ENCODE results near the gene PLPPR5. TPM values are rescaled to one million over a fixed set of nuclear protein-coding genes. Genes with fewer than 3 reads are reported as not detected.
A peak's percentile ranks its signal among the peaks of the same experiment; 100 is the strongest.
"Not testable (repeated sequence)": the region's sequence is repeated elsewhere in the genome, so short reads cannot be mapped to it uniquely, and the experiment has no call there.

PLPPR5 gene
- total RNA-seq, 1 experiment from 2014 or later, result 0.24 TPM

DNA sequence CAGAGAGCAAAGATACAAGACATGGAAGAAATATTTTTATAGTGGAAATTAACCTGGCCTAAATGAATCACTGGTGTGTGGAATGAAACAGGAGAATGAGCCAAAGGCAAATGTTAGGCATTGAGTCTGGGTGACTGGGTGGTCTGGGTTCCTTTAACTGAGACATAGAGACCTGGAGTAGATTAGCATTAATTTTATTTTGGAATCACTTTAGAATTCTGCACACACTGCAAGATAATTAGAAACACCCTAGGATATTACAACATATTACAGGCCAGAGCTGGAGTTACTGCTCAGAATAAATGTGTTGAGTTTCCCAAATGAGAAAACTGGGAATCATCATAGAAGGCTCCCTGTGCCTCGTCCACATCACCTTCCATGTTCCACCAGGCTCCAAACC is 85.5 kb downstream of the PLPPR5 start:
- DNase-seq (ENCODE audit: low read depth), result no peak

DNA sequence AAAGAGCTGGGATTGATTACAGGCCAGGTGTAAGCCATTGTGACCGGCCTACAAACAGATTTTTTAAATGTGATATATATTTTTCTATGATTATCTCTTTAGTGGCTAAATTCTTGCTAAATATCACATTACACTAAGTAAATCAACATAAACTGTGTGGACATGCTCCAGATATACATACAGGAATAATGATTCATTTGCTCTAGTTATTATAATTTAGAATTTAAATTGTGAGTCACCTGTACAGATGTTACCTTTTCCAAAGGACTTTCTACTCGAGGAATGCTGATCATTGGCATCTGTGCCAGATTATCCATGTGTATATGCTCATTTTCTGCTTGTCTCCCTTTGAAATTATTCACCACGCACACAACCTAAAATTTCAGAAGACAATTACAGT is 90.1 kb downstream of the PLPPR5 start:
- DNase-seq (ENCODE audit: low read depth), result no peak

DNA sequence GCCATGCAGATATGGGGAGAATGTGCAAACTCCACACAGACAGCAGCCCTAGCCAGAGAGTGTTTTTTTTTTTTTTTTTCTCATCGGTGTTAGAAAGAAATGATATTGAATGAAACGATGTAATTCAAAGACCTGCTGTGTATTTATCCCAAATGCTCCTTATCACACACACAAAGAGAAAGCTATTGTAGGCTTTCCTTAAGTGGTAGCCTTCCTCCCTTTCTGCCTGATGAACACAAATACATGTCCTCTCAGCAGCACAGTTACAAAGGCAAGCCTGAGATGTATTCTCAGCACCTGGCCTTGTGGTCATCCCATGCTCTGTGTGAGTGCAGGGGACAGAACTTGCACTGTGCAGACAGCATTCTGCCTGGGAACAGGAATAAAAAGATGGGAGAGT is 93.8 kb downstream of the PLPPR5 start:
- DNase-seq (ENCODE audit: low read depth), result no peak

DNA sequence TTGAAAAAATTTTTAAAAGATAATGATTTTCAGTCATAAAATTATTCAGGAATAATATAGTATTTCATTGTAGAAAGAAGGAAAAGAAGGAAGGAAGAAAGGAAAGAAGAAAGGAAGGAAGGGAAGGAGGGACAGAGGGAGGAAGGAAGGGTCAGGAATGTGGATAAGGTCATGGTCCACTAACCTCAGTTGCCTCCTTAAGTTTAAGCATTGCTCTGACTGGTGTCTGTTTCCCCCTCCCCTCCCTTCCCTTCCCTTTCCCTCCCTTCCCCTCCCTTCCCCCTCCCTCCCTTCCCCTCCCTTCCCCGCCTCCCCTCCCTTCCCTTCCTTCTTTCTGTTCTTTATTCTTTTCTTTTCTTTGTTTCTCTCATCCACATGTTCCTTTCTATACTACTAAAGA is 95.7 kb downstream of the PLPPR5 start:
- DNase-seq (ENCODE audit: low read depth), result no peak

DNA sequence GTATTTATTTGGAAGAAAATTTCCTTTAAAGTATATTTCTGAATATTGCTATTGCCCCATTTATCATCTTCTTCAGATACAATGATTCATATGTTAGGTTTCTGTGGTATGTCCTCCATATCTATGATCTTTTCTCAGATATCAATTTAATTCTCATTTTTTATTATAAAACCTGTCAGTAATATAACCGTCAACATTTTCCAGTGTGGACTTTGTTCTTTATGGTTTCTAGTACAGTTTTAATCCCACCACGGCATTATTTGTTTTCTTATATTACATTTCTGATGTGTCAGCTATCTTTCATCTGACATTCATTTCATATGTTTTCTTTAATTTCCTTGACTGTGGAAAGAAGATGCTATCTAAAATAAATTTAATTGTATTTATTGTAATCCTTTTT is 97.9 kb downstream of the PLPPR5 start:
- no peak for DNase-seq (ENCODE audit: low read depth)

DNA sequence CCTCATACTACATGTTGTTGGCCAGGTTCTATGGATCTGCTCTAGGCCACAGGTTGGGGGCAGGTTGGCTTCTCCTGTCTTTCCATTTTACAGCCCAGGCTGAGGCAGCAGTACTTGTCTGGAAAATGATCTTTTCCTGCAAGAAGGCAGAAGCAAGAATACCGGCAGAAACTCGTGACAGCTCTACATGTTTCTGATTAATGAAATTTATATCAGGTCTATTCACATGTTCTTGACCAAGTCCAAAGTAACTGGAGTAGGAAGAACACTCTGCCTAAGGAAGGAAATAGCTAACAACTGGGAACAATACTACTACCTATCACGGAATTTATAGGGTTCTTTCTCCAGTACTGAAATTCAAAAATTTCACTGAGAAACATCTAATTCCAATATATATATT is 98.3 kb downstream of the PLPPR5 start:
- no peak for DNase-seq (ENCODE audit: low read depth)

DNA sequence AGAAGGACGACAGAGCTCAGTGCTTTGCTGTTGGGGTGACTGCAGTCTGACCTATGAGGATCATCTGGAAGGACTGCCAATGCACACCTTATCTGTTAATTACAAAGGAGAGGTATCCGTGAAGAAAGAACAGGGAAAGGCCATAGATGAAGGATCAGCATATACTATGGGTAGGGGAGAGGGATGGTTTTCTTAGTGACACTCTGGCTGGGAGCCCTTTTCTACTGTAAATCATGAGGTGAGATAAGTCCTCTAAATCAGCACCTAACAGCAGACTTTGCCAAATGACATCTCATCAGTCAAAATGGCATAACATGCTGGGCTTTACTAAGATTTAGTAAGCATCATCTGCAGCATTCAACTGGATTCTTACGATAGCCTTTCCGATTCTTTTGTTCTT is 100.0 kb downstream of the PLPPR5 start:
- DNase-seq (ENCODE audit: low read depth), result no peak

DNA sequence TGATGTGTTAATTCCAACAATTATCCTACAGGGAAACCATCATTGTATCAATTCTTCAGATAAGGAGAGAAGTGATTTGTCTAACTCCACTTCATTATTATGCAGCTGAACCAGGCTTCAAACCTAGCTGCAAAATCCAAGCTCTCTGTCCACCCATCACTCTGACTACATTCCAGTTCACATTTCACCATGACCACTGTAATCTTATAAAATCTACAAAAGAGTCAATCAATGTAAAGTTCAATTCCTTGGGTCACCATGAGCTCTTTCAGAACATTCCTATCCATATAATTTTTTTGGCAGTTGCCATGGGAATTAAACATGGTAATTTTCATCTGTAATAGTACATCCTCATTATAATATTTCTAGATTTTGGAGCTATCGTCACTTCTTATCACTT is 100.9 kb downstream of the PLPPR5 start:
- DNase-seq (ENCODE audit: low read depth), result no peak

DNA sequence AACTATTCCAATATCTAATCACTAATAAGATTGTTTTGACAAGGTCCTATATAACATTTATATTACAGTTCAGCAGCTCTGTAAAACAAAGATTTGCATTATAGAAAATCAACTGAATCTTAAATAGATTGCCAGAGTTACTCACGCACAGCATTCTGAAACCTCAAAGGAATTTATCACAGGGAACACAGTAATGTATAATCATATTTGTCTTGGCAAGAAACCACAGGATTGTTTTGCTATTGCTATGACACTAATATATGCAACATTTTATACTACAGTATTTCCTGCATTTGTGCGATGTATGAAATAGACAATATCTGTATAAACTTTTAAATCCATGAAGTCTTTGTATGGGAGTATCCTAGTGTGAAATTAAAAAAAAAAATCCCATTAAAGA is 101.4 kb downstream of the PLPPR5 start:
- peak; percentile 15 for DNase-seq (ENCODE audit: low read depth)

DNA sequence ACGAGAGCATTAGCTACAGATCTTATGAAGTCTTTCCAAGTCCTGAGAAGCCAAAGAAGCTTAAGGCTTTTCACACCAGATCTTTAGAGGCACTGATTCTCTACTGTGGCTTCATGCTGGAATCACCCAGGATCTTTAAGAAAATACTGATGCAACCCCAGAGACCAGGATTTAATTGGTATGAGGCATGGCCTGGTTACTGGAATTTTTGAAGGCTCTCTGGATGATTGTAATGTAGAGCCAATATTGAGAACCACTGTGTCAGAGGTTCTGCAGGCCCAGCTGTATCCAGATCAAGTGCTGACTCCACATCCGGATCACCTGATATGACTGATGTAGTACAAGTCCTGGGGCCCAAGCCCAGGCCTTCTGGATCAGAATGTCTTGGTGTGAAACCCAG is 105.7 kb downstream of the PLPPR5 start:
- no peak for DNase-seq (ENCODE audit: low read depth)

DNA sequence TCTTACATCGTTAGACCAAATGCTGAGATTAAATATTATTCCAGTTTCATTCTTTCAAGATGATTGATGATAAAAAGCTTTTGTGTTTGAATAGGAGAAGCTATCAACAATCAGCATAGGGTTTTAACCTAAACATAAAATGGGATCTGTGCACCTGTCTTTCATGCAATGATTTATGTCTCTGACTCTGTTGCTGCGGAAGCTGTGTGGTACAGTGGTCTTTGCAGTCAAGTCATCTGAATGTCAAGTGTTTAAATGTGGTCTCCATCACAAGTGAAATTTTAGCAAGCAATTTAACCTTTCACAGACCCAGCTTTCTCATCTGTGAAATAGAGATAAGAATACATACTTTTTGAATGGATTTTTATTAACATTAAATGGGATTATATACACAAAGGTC is 107.2 kb downstream of the PLPPR5 start:
- DNase-seq (ENCODE audit: low read depth), result no peak

DNA sequence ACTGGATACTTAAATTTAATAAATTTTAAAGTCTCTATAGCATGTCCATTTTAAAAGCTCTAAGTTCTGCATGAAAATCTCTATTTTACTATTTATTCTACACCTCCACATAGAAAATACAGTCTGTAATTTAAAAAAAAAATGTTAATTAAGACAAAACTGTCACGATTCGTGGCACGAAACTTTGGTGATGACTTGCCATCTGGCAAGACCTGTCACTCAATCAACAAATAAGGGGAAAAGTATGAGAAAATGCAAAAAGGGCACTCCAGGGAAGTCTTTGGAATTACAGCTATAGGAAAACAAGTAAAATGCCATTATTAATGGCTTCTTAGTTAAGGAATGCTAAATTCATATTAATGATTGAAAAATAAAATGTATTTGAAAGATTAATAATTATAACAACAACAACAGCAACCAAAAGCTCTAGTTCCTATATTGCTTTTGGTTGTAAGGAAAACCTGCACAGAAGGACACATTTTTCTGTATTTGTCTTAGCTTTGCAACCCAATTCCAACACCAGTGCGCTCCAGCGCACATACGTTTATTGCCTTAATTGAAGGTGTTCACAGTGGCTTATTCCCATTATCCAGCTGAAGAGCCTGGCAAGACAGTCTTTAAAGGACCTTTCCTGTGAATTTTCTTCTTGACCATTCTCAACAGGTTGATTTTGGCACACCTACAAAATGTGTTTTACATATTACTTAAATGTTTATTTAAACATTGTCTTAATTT is 107.8 kb downstream of the PLPPR5 start:
- no peak for DNase-seq (ENCODE audit: low read depth)

DNA sequence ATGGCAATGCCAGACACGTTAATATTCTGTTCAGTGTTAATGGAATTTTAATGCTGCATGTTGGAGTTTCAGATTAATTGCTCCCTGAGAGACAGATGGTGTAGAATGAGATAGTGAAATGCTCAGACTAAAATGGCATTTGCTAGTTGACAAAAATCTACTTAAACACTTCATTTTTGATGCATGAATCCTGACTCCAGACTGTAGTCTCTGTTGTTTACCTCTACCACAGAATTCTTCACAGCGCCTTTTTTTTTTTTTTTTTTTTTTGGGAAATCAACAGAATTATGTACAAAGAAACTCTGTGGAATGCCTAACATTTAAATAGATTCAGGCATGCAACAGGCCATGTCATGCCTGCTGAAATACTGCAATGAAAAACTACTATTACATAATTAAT is 111.3 kb downstream of the PLPPR5 start:
- DNase-seq (ENCODE audit: low read depth), result no peak

DNA sequence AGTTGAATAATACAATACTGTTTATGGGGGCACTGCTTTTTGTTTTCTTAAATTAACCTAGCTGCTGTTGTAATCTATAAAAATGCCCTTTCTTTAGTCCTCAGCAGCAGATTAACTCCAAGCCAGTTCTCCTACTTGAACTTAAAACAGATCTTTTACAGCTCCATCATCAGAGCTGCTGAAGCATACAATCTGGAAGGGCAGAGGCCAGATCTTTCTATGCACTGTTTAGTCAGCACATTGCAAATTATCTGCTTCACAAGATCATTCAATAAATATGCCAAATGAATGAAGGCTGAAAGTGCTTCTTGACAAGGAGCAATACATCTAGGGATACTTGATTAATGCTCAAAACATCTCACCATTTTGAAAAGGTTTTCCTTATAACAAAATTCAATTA is 115.8 kb downstream of the PLPPR5 start:
- no peak for DNase-seq (ENCODE audit: low read depth)

DNA sequence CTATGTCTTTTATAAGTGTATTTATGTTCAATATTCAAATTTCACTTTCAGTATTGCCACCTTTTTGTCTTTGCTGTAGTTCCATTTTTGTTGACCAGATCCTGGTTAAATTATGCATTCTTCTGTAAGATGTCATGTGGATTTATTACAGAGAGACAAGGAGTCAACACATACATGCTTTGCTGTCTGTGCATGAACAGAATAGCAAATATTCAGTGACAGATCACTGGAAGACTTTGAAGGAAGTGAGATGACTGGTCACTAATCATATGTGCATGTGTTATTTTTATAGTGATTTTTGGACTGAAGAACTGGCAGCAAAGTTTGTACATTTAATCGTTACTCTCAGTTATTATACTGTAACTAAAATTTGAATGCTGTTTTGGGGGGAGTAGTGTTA is 117.2 kb downstream of the PLPPR5 start:
- no peak for DNase-seq (ENCODE audit: low read depth)

DNA sequence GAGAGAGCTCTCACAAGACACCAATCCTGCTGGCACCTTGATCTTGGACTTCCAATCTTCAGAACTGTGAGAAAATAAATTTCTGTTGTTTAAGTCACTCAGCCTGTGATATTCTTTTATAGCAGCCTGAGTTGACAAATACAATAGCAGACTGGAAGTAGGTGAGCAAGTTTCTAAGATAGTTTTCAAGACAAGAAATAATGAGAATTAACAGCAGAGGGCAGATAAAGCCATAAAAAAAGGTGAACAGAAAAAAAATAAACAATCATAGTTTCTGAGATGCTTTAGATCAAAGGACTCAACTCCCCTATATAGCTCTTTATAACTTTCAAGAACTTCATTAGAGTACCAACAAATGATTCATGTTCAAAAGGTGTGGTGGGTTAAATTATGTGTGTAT is 119.8 kb downstream of the PLPPR5 start:
- no peak for DNase-seq (ENCODE audit: low read depth)

DNA sequence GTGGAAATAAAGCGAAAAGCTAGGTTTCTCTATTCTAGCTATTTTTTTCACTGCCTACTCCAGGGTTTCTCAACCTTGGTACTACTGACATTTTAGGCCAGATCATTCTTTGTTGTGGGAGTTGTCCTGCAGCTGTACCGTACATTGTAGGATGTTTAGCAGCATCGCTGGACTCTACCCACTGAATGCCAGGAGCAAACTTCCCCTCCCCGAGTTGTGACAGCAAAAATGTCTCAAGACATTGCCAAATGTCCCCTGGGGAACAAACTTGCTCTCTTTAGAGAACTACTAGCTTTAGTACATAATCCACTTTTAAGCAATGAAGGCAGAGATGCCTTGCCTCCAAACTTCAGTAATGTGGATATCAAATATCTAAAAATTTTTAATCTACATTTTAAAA is 122.8 kb downstream of the PLPPR5 start:
- no peak for DNase-seq (ENCODE audit: low read depth)

DNA sequence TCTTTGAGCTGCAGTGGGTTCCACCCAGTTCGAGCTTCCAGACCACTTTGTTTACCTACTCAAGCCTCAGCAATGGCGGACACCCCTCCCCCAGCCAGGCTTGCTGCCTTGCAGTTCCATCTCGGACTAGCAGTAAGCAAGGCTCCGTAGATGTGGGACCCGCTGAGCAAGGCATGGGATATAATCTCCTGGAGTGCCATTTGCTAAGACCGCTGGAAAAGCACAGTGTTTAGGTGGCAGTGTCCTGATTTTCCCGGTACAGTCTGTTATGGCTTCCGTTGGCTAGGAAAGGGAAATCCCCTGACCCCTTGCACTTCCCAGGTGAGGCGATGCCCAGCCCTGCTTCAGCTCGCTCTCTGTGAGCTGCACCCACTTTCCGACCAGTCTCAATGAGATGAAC is 123.4 kb downstream of the PLPPR5 start:
- not testable (repeated sequence) for DNase-seq (ENCODE audit: low read depth)

DNA sequence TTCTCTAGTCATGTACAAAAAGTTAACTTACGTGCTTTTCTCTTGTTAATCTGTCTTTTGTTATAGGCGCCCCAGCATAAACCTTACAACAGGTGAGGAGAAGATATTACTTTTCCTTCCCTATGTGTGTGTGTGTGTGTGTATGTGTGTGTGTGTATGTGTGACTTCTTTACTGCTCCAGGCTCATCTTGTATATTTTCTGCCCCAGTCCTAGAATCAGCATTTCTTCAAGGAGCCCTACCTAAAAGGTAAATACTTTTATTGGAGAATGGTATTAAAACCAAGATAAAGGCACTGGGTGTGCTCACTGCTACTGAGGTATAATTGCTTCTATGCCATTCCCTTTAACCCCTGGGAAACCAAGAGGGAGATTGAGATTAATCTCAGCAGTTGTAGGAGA is 129.8 kb downstream of the PLPPR5 start:
- DNase-seq (ENCODE audit: low read depth), result no peak

DNA sequence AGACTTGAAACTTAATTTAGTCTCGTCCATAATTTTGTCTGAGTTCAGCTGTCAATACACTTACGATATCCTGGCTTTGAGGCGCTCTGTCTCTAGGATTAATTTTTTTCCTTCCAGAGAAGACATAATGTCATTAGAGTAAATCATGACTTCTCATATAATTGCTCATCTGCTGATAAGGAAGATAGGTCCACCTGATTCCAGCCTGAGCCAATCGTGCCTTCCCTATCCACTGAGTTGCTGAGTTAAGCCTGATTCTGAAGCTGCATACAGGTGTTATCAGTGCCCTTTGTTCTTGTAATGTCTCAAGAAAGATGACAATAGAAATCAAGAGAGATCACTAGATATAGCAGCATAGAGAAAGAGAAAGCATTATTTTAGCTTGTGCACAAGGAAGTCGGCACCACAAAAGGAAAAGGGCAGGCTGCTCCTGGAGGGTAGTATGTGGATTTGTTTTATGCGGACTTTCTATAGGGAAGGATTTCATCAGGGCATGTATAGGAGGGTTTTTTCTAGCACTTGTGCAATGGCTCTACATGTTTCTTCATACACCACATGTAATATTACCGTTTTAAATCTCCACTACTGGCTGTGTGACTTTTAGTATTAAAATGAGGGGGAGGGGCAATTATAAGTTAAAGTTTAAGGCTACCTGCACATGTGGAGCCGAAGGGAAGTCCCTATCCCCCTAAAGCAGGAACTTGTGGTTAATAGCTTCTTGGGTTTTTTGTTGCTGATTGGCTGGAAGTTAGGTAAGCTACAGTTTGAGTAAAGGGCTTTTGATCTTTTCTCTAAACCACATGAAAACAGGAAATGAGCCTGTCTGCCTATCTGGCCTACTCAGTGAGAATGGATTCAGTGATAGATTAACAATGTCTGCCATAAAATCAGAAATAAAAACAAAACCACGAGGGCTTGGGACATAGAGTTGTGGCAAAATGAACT is 133.4 kb downstream of the PLPPR5 start:
- no peak for DNase-seq (ENCODE audit: low read depth)

DNA sequence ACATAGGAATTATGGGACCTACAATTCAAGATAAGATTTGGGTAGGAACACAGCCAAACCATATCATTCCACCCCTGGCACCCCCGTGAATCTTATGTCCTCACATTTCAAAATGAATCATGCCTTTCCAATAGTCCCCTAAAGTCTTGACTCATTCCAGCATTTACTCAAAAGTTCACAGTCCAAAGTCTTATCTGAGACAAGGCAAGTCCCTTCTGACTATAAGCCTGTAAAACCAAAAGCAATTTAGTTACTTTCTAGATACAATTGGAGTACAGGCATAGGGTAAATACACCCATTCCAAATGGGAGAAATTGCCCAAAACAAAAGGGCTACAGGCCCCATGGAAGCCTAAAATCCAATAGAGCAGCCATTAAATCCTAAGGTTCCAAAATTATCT is 138.9 kb downstream of the PLPPR5 start:
- no peak for DNase-seq (ENCODE audit: low read depth)

DNA sequence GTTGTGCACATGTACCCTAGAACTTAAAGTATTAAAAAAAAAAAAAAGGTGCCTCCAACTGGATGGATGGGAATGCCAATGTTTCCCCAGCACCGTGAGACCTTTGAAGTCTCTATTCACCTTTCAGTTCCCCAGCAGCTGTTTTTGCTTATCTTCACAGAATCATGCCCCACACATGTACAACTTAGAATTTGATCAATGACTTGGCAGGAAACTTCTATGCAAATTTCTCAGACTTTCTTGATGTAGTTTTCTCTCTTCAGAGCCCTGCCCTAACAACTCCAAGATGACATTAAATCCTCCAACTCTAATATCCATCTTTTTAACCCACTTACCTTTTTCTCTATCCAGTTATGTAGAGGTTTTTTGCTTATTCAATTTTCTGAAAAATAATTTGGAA is 144.3 kb downstream of the PLPPR5 start:
- DNase-seq (ENCODE audit: low read depth), result no peak

DNA sequence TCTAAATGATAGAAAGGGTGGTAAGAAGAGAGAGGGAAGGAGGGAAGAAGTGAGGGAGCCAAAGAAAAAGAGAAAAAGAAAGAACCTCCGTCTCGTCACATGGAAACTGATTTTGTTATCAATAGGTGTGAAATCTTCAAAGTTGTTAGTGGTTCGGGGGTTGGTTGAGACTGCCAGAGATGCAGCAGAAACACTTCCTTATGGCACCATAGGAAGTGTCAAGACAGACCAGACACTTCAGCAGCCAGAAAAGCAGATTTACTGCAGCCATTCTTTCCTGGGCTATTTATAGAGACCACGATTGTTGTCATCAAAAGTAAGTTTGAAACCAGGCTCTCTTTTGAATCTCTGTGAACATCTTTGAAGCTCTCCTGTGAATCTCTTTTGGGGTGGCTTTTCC is 150.5 kb downstream of the PLPPR5 start:
- no peak for DNase-seq (ENCODE audit: low read depth)
